GM06990 (cell line): ENCODE measurements around the gene RNF133.
"Not testable (repeated sequence)": the region's sequence is repeated elsewhere in the genome, so short reads cannot be mapped to it uniquely, and the experiment has no call there.

ENCODE experiments used
- DNase-seq: peaks from one replicate; pipeline ENCODE4 v3.0.0-alpha.2; 2011; ENCODE audit not compliant: insufficient read length; ENCODE audit errors: extremely low read depth
- H3K27me3 ChIP-seq: replicated peaks from 2 replicates; pipeline ENCODE4 v1.6.0; 2011; ENCODE audit warnings: low read length; ENCODE audit not compliant: control insufficient read depth, insufficient read depth
- H3K36me3 ChIP-seq: 2 replicates; pipeline ENCODE4 v1.5.1; 2011; ENCODE audit warnings: low read length; ENCODE audit not compliant: control insufficient read depth, insufficient read depth
- H3K4me3 ChIP-seq: replicated peaks from 2 replicates; pipeline ENCODE4 v1.5.1; 2011; ENCODE audit warnings: low read depth, mild to moderate bottlenecking, control low read depth, low read length
- CTCF ChIP-seq: IDR thresholded peaks from 2 replicates; pipeline ENCODE4 v1.5.1; 2011; ENCODE audit warnings: low read length, control low read depth, mild to moderate bottlenecking, inconsistent platforms; ENCODE audit not compliant: insufficient read depth, poor library complexity, severe bottlenecking

RNF133 gene

GRCh38 chr7:122689346-122690109, 9.4 kb downstream of the RNF133 start:
- Histone ChIP-seq H3K4me3 (no peak overlapping the region), H3K36me3 (no peaks in the 10 kb centered on the region), H3K27me3 (no peaks in the 10 kb centered on the region)
- peak; percentile 11 for TF ChIP-seq CTCF
- DNase-seq: no peak

GRCh38 chr7:122688400-122688998, 10.4 kb downstream of the RNF133 start:
- H3K27me3 ChIP-seq: no peaks in the 10 kb centered on the region
- no peak overlapping the region for H3K4me3 ChIP-seq
- H3K36me3 ChIP-seq: no peaks in the 10 kb centered on the region
- TF ChIP-seq CTCF: no peak
- no peak for DNase-seq

- DNase-seq: no peak
- TF ChIP-seq CTCF: no peak
- Histone ChIP-seq H3K27me3 (no peaks in the 10 kb centered on the region), H3K4me3 (no peak overlapping the region), H3K36me3 (no peaks in the 10 kb centered on the region)
Measured at GRCh38 chr7:122686360-122686878, 12.5 kb downstream of the RNF133 start.

- TF ChIP-seq CTCF: no peak
- Histone ChIP-seq H3K36me3 (no peaks in the 10 kb centered on the region), H3K27me3 (no peaks in the 10 kb centered on the region), H3K4me3 (no peak overlapping the region)
- DNase-seq: no peak
Measured at GRCh38 chr7:122684504-122684903, 14.4 kb downstream of the RNF133 start.

- H3K27me3 ChIP-seq: no peaks in the 10 kb centered on the region
- TF ChIP-seq CTCF: no peak
Measured at GRCh38 chr7:122682815-122683550, 15.9 kb downstream of the RNF133 start.

GRCh38 chr7:122681186-122681585, 17.7 kb downstream of the RNF133 start:
- not testable (repeated sequence) for H3K27me3 ChIP-seq, DNase-seq, H3K4me3 ChIP-seq, H3K36me3 ChIP-seq

More at GRCh38 chr7:122682815-122683550, 15.9 kb downstream of the RNF133 start:
- DNase-seq: no peak
- Histone ChIP-seq H3K36me3 (no peaks in the 10 kb centered on the region), H3K4me3 (no peak overlapping the region)
